HG03571 (cell line): ENCODE results near the gene FUT7.
"Not testable (repeated sequence)": the region's sequence is repeated elsewhere in the genome, so short reads cannot be mapped to it uniquely, and the experiment has no call there.

Experiments
- ATAC-seq: cut with Tn5 transposase; IDR thresholded peaks from one replicate; pipeline ENCODE4 v1.9.1; 2021; ENCODE audit not compliant: unreplicated experiment

The FUT7 gene

DNA sequence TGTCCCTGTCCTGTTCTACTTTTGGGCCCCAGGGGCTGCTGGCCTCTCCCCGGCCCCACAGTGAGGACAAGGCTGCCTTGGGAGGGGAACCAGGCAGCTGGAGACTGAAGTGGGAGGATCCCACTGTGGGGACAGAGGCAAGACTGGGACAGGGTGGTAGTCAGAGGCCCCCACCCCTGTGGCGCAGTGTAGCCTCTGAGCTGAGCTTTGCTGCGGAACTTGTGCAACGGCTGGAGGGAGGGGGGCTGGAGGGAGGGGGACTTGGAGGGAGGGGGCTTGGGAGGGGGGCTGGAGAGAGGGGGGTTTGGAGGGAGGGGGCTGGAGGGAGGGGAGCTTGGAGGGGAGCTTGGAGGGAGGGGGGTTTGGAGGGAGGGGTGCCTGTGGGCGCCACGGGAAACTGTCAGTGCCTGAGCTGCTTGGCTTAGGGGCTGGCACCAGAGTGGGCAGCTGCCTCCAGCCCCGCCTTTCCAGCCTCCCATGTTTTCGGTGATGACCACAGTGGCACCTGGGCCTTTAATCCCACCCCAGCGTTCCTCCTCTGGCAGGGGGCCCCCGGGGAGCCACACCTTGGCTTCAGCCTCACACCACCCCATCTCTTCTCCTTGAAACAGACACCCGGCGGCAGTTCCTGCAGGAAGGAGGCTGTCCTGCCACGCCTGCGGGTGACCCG lies 2.3 kb upstream of the FUT7 start:
- ATAC-seq = no peak

DNA sequence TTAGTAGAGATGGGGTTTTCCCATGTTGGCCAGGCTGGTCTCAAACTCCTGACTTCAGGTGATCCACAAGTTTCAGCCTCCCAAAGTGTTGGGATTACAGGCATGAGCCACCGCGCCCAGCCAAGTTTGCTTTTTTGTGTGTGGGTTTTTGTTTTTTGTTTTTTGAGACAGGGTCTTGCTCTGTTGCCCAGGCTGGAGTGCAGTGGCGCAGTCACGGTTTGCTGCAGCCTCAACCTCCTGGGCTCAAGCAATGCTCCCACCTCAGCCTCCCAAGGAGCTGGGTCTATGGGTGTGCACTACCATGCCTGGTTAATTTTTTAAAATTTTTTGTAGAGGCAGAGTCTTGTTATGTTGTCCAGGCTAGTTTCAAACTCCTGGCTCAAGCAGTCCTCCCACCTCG lies 1.6 kb upstream of the FUT7 start:
- ATAC-seq = not testable (repeated sequence)

GRCh38 chr9:137032858-137033257 lies 970 bp upstream of the FUT7 start:
- ATAC-seq = no peak

DNA sequence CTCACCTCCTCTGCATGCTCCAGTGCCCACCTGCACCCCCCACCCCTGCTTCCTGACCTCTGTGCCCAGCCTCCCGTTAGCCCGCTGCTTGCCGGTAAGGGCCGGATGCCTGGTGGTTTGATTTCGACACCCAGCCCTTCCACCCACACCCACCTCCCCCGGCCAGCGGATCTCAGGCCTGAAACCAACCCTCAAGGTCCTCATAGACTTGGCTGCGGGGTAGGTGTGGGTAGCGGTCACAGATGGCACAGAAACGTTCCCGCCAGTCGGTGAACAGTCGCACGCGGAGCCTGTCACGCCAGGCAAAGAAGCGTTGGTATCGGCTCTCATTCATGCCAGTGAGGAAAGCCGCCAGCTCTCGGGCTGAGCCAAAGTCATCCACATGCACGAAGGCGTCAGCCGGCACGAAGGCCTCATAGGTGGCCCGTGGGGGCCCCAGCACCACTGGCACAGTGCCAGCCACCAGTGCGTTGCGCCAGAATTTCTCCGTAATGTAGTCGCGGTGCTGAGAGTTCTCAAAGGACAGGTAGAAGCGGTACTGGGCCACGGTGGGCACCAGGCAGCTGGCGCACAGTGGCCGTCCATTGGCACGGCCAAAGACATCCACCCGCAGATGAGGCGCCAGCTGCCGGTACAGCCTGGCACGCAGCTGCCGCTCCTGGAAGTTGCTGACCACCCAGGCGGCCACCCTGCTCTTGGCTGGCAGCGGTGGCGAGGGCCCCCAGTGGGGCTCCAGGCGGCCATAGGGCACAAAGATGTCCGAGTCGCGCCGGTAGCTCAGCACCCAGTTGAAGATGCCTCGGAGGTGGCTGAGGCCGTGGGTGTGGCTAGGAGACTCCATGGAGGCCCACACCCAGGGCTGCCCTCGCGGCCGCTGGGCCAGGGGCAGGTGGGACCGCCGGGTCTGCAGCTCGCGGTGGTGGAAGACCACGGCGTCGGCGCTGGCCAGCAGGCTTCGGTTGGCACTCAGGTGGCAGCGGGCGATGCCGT lies 1.1 kb downstream of the FUT7 start:
- ATAC-seq = no peak

DNA sequence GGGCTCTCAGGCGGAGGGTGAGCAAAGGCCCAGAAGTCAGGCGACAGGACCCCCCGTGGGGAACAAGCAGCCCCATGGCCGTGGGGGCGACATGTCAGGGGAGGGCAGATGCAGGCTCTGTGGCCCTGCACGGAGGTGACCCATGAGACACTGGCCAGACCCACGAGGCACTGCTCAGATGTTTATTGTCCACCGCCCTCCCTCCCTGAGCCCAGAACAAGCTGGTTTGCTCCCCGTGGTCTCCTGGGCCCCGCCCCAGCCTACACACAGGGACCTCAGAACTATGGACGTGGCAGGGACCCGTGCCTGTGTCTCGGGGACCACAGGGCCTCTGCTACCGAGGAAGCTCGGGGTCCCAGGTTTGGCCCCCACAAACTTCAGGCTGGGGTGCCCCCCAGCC lies 1.9 kb downstream of the FUT7 start:
- no peak for ATAC-seq

GRCh38 chr9:137029058-137029936 lies 2.6 kb downstream of the FUT7 start:
- no peak for ATAC-seq

DNA sequence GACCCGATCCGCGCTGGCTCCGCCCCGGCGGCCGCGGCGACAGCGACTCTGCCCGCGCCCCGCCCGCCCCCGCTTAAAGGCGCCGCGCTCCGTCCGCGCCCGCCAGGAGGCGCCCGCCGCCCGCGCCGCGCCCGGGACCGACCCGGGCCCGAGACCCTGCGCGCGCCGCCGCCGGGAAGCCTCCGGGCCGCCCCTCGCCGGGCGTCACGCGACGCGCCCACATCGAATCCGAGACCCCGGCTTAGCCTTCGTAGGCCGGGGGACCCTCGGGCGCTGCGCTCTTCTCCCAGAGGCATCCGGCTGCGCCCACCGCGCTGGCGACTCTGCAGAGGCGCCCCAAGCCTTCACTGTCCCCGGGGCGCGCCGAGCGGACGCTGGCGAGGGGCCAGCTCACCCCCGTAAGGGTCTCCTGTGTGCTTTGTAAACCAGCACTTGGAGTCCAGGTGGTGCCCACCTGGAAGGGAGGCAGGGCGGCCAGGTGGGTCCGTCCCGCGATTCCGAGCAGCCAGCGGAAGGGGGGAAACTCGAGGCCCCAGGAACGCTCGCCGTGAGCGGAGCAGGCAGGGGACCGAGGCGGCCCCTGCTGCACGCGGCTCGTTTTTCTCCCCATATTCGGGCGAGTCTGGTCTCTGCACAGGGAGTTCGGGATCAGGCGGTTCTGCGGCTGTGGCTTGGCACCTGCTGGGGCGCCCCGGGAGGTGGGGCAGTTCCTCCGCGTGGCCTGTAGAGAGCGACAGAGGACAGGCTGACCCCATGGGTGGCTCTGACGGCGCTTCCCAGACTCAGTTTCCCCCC lies 3.4 kb downstream of the FUT7 start:
- no peak for ATAC-seq

GRCh38 chr9:137027369-137028262 lies 4.3 kb downstream of the FUT7 start, which contains the start of gene ABCA2:
TSS of gene ABCA2 (minus strand) at chr9:137028237. CDS start at chr9:137028140, 97 bp downstream.
- ATAC-seq = no peak

GRCh38 chr9:137026828-137027227 lies 5.1 kb downstream of the FUT7 start:
- no peak for ATAC-seq

DNA sequence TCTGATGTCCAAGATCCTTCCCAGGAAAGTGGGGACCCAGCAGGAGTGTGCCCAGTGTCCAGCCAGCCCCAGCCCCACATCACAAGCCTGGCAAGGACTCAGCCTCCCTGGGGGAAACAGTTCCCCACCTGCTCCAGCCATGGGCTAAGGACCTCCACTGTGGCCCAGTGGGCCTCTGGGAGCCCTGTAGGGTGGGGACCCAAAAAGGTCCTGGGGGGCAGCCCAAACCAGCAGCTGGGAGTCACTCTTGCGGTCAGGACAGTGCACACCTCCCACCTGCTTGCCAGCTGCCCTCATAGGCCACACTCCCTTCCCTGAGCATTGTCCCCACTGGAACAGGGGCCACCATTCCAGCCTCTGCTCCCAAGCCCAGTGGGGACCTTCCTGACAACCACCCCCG lies 5.5 kb downstream of the FUT7 start:
- ATAC-seq = no peak

GRCh38 chr9:137025517-137025966 lies 6.3 kb downstream of the FUT7 start:
- no peak for ATAC-seq

DNA sequence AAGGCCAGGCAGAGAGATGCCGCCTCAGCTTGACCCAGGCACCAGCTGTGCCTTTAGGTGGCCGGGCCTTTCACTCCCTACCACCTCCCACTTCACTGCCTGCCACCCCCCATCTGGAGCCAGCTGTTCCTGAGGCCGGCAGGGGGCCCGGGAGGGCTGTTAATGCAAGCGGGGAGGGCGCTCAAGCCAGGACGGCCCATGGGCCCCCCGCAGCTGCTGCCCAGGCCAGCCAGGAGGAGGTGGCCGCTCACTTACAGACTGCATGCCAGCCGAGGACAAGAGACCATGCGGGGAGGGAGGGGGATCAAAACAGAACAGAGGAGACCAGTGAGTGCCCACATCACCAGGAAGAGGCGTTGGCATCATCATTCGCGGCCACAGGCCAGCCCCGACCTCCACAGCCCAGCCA lies 8.3 kb downstream of the FUT7 start:
- ATAC-seq = no peak

DNA sequence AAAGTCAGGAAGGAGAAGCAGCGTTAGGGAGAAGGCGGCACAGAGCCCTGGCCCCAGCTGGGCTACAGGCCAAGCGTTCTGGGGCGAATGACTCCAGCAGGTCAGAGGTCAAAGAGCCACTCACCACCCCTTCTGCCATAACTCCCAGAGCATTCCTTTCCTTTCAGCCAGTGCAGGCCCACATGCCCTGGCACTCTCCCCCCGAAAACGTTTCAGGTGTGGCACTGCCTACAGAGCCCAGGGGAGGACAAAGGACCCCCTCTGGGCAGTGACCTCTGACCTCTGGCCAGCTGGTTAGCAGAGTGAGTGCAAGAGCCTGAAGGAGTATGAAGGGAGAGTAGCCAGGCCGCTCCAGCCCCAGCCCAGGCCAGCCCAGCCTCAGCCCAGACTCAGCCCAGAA lies 8.7 kb downstream of the FUT7 start:
- no peak for ATAC-seq

GRCh38 chr9:137022662-137023008 lies 9.3 kb downstream of the FUT7 start:
- no peak for ATAC-seq

GRCh38 chr9:137021979-137022661 lies 9.8 kb downstream of the FUT7 start:
- ATAC-seq = no peak

GRCh38 chr9:137021568-137021978 lies 10.3 kb downstream of the FUT7 start:
- ATAC-seq = no peak

GRCh38 chr9:137020771-137021567 lies 10.9 kb downstream of the FUT7 start:
- ATAC-seq = no peak
